HepG2 (cell line): ENCODE results near the gene CACNA1I. TPM values are rescaled to one million over a fixed set of nuclear protein-coding genes. Genes with fewer than 3 reads are reported as not detected.

ENCODE experiments used
- ATAC-seq: fragments of 200-7000 bp; cut with Tn5 transposase; 3 replicates; pipeline ENCODE4 v1.9.1; 2020; ENCODE audit warnings: mild to moderate bottlenecking, moderate library complexity
- BruUV-seq: library from RNA; stranded (reverse); fragments of 400-500 nt; replicated peaks from 2 replicates; lab custom pipeline; 2021; lab: Mats Ljungman, UMichigan
- CTCF ChIA-PET: fragments of 300-600 bp; formaldehyde crosslinking; extraction: SDS; loops from one replicate; lab custom pipeline; 2021; ENCODE audit warnings: low total read pairs, inconsistent platforms, low intra/inter-chr PET ratio; lab: Yijun Ruan, JAX
- POLR2A ChIA-PET: fragments of 350-600 bp; sonication (Branson Sonifier 250); formaldehyde crosslinking; loops from one replicate; lab custom pipeline; 2020; ENCODE audit warnings: antibody characterized with exemption, inconsistent platforms; lab: Yijun Ruan, JAX
- DNase-seq: peaks from one replicate; pipeline ENCODE4 v3.0.0-alpha.2; 2015; ENCODE audit warnings: low spot score
- FAIRE-seq: peaks from 3 replicates; lab custom pipeline; 2011; peaks lifted over from hg19 to GRCh38; lab: Jason Lieb, UNC
- H2AFZ ChIP-seq: one replicate; pipeline ENCODE4 v1.6.1; 2011; ENCODE audit warnings: low read length, inconsistent platforms
- H3K27ac ChIP-seq: fragments of 300-600 bp; 3 replicates; pipeline ENCODE4 v1.8.0; 2011; ENCODE audit warnings: mixed run types, mild to moderate bottlenecking, mixed read lengths, low read length, inconsistent platforms; ENCODE audit not compliant: insufficient read depth; ENCODE audit errors: extremely low read length
- H3K27me3 ChIP-seq, 2 experiments: fragments of 200-600 bp in 1 of 2; 2 replicates in 1 of 2; 3 replicates in 1 of 2; pipeline versions ENCODE4 v1.6.0 to v1.8.0; 2011; ENCODE audit warnings: low read length in 2 of 2, mild to moderate bottlenecking in 2 of 2, moderate library complexity in 2 of 2, inconsistent platforms in 1 of 2; ENCODE audit not compliant: insufficient read depth in 2 of 2, control insufficient read depth in 1 of 2
- H3K36me3 ChIP-seq, 2 experiments: fragments of 200-600 bp in 1 of 2; replicated peaks in 1 of 2; 2 replicates in 1 of 2; 3 replicates in 1 of 2; pipeline versions ENCODE4 v1.5.1 to v1.8.0; 2011; ENCODE audit warnings: low read length in 2 of 2, inconsistent platforms in 1 of 2; ENCODE audit not compliant: insufficient read depth in 2 of 2, control insufficient read depth in 1 of 2
- H3K4me1 ChIP-seq: 2 replicates; pipeline ENCODE4 v1.5.1; 2012; ENCODE audit warnings: low read length, inconsistent platforms; ENCODE audit not compliant: insufficient read depth
- H3K4me2 ChIP-seq: 2 replicates; pipeline ENCODE4 v1.6.0; 2011; ENCODE audit warnings: low read depth, low read length, inconsistent platforms
- H3K4me3 ChIP-seq, 3 experiments: fragments of 200-600 bp in 1 of 3; sonication (generic), shearing (Covaris generic) in 1 of 3; replicated peaks in 1 of 3; 2 replicates each; pipeline ENCODE4 v1.5.1; 2011 to 2016; ENCODE audit warnings: low read length in 3 of 3, inconsistent platforms in 2 of 3, low read depth in 2 of 3, mild to moderate bottlenecking in 2 of 3, control low read depth in 1 of 3, mixed read lengths in 1 of 3; ENCODE audit not compliant: insufficient read depth in 1 of 3
- H3K79me2 ChIP-seq: one replicate; pipeline ENCODE4 v1.6.1; 2011; ENCODE audit warnings: low read length, inconsistent platforms; ENCODE audit not compliant: insufficient read depth
- H3K9ac ChIP-seq: 2 replicates; pipeline ENCODE4 v1.6.0; 2011; ENCODE audit warnings: mild to moderate bottlenecking, low read depth, low read length, inconsistent platforms; ENCODE audit not compliant: insufficient read depth
- H3K9me3 ChIP-seq: 2 replicates; pipeline ENCODE4 v1.5.1; 2012; ENCODE audit warnings: mild to moderate bottlenecking, low read length
- H4K20me1 ChIP-seq: 2 replicates; pipeline ENCODE4 v1.6.0; 2011; ENCODE audit warnings: inconsistent platforms, mild to moderate bottlenecking, low read length, moderate library complexity; ENCODE audit not compliant: insufficient read depth
- FOXC1 ChIP-seq: sonication (generic); formaldehyde crosslinking; IDR thresholded peaks from 2 replicates; pipeline ENCODE4 v1.8.0; 2022; ENCODE audit warnings: mild to moderate bottlenecking, missing genetic modification reagents, borderline replicate concordance
- NBN ChIP-seq: fragments of 450-650 bp; conservative IDR thresholded peaks from 2 replicates; pipeline ENCODE4 v1.6.1; 2017
- TBL1XR1 ChIP-seq: fragments of 150-350 bp; IDR thresholded peaks from 2 replicates; pipeline ENCODE4 v1.6.1; 2014; ENCODE audit warnings: borderline replicate concordance, low read length; ENCODE audit not compliant: partially characterized antibody
- ZBTB38 ChIP-seq: sonication (generic); formaldehyde crosslinking; IDR thresholded peaks from 2 replicates; pipeline ENCODE4 v1.5.1; 2020; ENCODE audit warnings: mild to moderate bottlenecking, missing genetic modification reagents
- ZNF672 ChIP-seq: sonication (generic); formaldehyde crosslinking; IDR thresholded peaks from 2 replicates; pipeline ENCODE4 v1.8.1; 2022; ENCODE audit warnings: missing genetic modification reagents
- ZNF782 ChIP-seq: sonication (generic); formaldehyde crosslinking; IDR thresholded peaks from 2 replicates; pipeline ENCODE4 v1.4.0; 2020; ENCODE audit warnings: missing genetic modification reagents, mild to moderate bottlenecking, borderline replicate concordance
- WGBS: methylation state at CpG from one replicate; pipeline ENCODE4 v1.1.6; 2017; ENCODE audit warnings: low lambda C conversion rate; 5-methylcytosine and 5-hydroxymethylcytosine counted together
- in situ Hi-C: cut with HindIII; loops from 2 replicates; pipeline ENCODE4 v1.10.0; 2017; ENCODE audit warnings: low pct_unique_long_range_greater_than_20kb; ENCODE audit not compliant: extremely low pct_ligation_motif_present
- intact Hi-C: fragments of 100-400 bp; cut with micrococcal nuclease; formaldehyde crosslinking; loops from one replicate; pipeline ENCODE4 v1.10.0; 2022; ENCODE audit not compliant: unreplicated experiment
- polyA plus RNA-seq, 8 experiments: library from polyadenylated mRNA; depleted of rRNA in 3 of 8; stranded (reverse) in 7 of 8; unstranded in 1 of 8; fragments of >200 nt; fragmentation: Illumina TruSeq in 4 of 8; extraction: Trizol in 4 of 8; gene quantifications; 2 replicates each; pipeline versions ENCODE4 v1.2.1 to v1.2.3, GENCODE V29; 2011 to 2016; ENCODE audit warnings: low read depth in 4 of 8, missing spikeins in 1 of 8, mixed read lengths in 1 of 8; ENCODE audit not compliant: insufficient read depth in 1 of 8
- total RNA-seq, 5 experiments: library from RNA; depleted of rRNA; stranded (reverse); fragments of >200 nt; fragmentation: Illumina TruSeq; extraction: Trizol; gene quantifications; 2 replicates each; pipeline ENCODE4 v1.2.3, GENCODE V29; 2016; ENCODE audit warnings: low read depth in 1 of 5
- TF ChIP-seq, protein P1 (sequence below): fragments of 450-650 bp; IDR thresholded peaks from 2 replicates; pipeline ENCODE4 v1.6.1; 2017; ENCODE audit warnings: mild to moderate bottlenecking
- TF ChIP-seq, protein P2 (sequence below): sonication (generic); formaldehyde crosslinking; IDR thresholded peaks from 2 replicates; pipeline ENCODE4 v1.9.0; 2021; ENCODE audit warnings: missing genetic modification reagents, borderline replicate concordance
- TF ChIP-seq, protein P3 (sequence below): sonication (generic); formaldehyde crosslinking; conservative IDR thresholded peaks from 2 replicates; pipeline ENCODE4 v1.8.0; 2022; ENCODE audit warnings: low read depth, missing genetic modification reagents

Gene CACNA1I
- total and polyA plus RNA-seq, 2 of the 13 experiments (the other 11 are each of a cell fraction or from before 2014, with no cell fraction given), result not detected

DNA sequence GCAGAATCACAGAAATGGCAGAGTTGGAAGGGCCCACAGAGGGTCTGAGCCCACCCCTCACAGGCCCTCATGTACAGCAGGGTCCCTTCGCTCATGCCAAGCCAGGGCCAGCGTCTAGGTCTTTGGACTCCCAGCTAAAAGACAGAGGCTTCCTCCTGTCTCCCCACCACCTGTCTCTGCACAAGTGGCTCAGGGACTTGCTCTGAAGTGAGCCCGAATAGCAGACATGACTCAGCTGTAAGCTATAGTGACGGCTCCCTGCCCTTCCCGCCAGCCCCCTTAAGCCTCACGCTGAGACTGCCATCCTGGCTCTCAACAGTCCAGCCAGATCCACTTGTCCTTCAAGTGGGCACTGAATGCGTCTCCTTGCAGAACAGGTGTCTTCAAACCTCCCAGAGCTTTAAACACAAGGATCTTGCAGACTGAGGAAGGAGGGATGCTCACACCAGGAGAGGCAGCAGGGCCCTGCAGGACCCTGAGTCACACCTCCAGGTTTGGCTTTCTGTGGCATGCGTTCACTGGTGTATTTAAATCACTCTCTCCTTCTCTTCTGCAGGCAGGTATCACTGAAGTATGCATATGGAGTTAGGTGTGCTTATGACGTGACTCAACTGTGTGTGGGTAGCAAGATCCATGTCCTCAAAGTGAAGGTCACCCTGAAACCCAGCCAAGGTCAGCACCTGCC, 154.9 kb downstream of the CACNA1I start (continued):
- TF ChIP-seq ZBTB38 (no peak), ZNF672 (CRISPR knock-in tag) (no peak), TBL1XR1 (no peak), NBN (no peak)
- TF ChIP-seq, protein P1, sequence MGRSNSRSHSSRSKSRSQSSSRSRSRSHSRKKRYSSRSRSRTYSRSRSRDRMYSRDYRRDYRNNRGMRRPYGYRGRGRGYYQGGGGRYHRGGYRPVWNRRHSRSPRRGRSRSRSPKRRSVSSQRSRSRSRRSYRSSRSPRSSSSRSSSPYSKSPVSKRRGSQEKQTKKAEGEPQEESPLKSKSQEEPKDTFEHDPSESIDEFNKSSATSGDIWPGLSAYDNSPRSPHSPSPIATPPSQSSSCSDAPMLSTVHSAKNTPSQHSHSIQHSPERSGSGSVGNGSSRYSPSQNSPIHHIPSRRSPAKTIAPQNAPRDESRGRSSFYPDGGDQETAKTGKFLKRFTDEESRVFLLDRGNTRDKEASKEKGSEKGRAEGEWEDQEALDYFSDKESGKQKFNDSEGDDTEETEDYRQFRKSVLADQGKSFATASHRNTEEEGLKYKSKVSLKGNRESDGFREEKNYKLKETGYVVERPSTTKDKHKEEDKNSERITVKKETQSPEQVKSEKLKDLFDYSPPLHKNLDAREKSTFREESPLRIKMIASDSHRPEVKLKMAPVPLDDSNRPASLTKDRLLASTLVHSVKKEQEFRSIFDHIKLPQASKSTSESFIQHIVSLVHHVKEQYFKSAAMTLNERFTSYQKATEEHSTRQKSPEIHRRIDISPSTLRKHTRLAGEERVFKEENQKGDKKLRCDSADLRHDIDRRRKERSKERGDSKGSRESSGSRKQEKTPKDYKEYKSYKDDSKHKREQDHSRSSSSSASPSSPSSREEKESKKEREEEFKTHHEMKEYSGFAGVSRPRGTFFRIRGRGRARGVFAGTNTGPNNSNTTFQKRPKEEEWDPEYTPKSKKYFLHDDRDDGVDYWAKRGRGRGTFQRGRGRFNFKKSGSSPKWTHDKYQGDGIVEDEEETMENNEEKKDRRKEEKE, result no peak
- TF ChIP-seq, protein P2, sequence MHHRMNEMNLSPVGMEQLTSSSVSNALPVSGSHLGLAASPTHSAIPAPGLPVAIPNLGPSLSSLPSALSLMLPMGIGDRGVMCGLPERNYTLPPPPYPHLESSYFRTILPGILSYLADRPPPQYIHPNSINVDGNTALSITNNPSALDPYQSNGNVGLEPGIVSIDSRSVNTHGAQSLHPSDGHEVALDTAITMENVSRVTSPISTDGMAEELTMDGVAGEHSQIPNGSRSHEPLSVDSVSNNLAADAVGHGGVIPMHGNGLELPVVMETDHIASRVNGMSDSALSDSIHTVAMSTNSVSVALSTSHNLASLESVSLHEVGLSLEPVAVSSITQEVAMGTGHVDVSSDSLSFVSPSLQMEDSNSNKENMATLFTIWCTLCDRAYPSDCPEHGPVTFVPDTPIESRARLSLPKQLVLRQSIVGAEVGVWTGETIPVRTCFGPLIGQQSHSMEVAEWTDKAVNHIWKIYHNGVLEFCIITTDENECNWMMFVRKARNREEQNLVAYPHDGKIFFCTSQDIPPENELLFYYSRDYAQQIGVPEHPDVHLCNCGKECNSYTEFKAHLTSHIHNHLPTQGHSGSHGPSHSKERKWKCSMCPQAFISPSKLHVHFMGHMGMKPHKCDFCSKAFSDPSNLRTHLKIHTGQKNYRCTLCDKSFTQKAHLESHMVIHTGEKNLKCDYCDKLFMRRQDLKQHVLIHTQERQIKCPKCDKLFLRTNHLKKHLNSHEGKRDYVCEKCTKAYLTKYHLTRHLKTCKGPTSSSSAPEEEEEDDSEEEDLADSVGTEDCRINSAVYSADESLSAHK (CRISPR knock-in tag), result no peak

DNA sequence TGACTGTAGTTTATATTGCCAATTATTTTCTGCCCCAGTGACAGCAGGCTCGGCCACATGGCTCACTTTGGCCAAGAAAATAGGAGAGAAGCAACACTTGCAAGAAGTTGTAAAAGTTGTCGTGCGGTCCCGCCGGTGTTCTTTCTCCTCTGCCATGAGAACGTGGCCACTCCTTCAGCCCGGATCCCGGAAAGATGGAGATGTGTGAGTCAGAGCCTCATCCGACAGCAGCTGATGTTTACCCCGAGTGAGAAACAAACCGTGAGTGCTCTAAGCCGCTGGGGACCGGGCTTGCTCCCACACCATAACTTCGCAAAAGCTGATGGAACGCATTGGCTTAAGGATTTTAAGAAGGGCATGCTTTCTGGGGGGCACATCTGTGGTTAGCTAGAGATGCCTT, 157.0 kb downstream of the CACNA1I start:
- TF ChIP-seq, protein P3, sequence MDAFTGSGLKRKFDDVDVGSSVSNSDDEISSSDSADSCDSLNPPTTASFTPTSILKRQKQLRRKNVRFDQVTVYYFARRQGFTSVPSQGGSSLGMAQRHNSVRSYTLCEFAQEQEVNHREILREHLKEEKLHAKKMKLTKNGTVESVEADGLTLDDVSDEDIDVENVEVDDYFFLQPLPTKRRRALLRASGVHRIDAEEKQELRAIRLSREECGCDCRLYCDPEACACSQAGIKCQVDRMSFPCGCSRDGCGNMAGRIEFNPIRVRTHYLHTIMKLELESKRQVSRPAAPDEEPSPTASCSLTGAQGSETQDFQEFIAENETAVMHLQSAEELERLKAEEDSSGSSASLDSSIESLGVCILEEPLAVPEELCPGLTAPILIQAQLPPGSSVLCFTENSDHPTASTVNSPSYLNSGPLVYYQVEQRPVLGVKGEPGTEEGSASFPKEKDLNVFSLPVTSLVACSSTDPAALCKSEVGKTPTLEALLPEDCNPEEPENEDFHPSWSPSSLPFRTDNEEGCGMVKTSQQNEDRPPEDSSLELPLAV (CRISPR knock-in tag), result no peak
- TF ChIP-seq FOXC1 (CRISPR knock-in tag), result no peak
- no peak for TF ChIP-seq ZNF782
- no peaks in the 10 kb centered on the region for H3K4me1 ChIP-seq
- no peaks in the 10 kb centered on the region for H3K79me2 ChIP-seq
- no peaks in the 10 kb centered on the region for H4K20me1 ChIP-seq
- FAIRE-seq, result no peak
- DNase-seq, result no peak
- intact Hi-C loops (no loop called here), in situ Hi-C loops (no loop called here)
- no peak overlapping the region for H3K27ac ChIP-seq
- H3K4me2 ChIP-seq, result no peak overlapping the region
- H3K9ac ChIP-seq, result no peak overlapping the region
- ChIA-PET CTCF (no interaction called here), POLR2A (no interaction called here)
- BruUV-seq, result no TSS peak
- H3K36me3 ChIP-seq, result no peaks in the 10 kb centered on the region
- no peak overlapping the region for H2AFZ ChIP-seq
- ATAC-seq, result no peak
- H3K4me3 ChIP-seq, result no peak overlapping the region
- 33% methylated on average over 12 of the region's 15 CpGs for WGBS
- H3K27me3 ChIP-seq, result peaks cover 7 to 37% of the 10 kb centered on the region in 2 experiments; a peak in 4 of 5 replicates
- H3K9me3 ChIP-seq, result no peaks in the 10 kb centered on the region
